Activated CD4-positive, alpha-beta T cell treated with anti-CD3 and anti-CD28 coated beads for 48 hours (primary cell): ENCODE measurements around the gene MYO5C.
"Not testable (repeated sequence)": the region's sequence is repeated elsewhere in the genome, so short reads cannot be mapped to it uniquely, and the experiment has no call there.

Source experiments
- DNase-seq: peaks from one replicate; pipeline ENCODE4 v3.0.0-alpha.2; 2020

The MYO5C gene

DNA sequence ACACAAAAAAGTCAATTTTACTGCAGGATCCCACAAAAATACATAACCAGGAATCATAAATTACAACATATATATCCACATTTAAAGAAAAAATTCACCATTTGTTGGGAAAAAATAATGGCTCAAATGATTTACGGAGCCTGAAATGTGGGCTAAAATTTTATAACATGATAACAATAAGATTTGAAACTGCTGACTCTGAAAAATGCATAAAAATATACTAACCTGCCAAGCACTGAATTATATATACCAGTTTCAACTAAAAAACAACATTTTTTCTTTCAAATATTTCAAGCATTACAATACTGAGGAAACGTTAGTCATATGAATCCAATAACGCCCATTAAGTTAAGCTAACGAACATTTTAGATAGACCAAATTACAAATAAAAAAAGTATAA lies 12.2 kb upstream of the MYO5C start:
- DNase-seq: no peak

GRCh38 chr15:52306270-52306669 lies 10.7 kb upstream of the MYO5C start:
- no peak for DNase-seq

- DNase-seq: no peak
Measured at GRCh38 chr15:52303093-52303772, 7.6 kb upstream of the MYO5C start.

DNA sequence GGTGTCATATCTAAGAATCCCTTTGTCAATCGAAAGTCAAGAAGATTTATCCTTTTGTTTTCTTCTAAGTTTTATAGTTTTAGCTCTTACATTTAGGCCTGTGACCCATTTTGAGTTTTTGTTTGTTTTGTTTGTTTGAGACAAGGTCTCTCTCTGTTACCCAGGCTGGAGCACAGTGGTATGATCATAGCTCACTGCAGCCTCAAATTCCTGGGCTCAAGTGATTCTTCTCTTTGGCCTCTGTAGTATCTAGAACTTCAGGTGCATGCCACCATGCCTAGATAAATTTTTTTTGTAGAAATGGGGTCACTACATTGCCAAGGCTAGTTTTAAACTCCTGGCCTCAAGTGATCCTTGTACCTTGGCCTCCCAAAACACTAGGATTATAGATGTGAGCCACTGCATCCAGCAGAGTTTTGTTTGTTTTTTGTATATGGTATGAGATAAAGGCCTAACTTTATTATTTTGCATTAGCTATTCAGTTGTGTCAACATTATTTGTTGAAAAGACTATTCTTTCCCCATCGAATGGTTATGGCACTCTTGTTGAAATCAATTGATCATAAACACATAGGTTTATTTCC lies 5.8 kb upstream of the MYO5C start:
- DNase-seq: no peak

DNA sequence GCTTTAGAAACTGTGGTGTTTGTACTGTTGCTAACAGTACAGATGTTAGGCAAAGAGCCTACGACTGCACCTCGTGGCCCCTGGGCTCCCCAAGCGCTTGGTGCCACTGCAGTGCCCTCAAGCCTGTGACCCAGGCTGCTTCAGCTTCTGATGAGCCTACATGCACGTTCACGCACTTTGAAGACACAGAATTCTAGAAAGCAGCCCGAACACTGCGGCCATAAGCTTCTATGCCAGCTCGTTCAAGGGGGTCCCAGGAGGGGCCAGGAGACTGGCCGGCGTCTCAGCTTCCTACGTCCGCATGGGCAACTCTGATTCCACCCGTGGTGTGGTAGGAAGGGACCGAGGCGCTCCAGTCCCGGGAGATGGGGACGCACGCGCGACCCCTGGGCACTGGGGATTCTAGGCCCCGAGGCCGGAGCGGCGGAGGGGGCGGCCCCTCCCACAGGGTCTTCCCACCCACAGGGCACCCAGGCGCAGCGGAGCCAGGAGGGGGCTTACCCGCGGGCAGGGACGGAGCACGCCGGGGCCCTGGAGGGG lies 653 bp downstream of the MYO5C start:
- no peak for DNase-seq

DNA sequence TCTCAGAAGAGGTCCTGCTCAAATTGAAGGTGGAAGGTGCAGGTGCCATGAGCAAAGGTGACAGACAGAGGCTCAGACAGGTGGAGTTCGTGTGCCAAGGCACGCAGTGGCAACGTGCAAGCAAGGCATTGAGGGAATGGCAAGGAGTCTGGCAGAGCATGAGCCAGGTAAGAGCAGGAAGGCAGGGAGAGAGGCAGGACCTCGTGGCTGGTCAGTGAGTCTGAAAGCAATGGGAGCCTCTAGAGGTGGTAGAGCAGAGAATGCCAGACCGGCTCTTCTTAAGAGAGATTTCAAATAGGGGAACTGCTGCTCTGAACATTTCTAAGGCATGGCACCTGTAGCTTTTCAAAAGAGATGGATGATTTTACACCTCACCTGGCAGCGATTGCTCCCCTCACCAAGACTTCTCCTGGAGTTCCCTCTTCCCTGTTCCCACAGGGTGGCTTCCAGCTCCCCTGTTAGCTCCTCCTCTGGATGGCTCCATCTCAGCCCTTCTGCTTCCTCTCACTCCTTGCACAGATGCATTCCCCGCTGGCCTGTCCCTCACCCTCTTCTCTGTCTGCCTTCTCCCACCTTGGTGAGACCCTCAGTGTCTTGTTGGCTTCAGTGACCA lies 2.7 kb downstream of the MYO5C start:
- DNase-seq: no peak

GRCh38 chr15:52291204-52291603 lies 4.4 kb downstream of the MYO5C start:
- DNase-seq: no peak

- no peak for DNase-seq
Measured at GRCh38 chr15:52290800-52291199, 4.8 kb downstream of the MYO5C start.

DNA sequence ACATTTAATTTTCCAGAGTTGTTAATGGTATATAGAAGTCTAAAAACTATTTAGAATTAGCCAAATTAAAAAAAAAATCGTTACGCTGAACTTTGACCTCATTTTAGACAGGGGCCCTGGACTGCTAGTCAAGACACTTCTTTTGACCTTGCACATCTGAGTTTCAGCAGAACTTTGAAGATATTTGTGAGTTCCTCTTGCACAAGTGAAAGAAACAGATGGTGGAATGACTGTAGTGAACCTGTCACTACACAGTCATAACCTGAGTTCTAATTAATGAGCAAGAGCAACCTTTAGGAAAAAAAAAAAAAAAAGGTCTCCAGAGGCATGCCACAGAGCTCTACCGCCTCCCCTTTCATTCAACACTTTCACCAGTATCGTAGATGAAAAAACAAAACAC lies 5.3 kb downstream of the MYO5C start:
- DNase-seq: no peak

GRCh38 chr15:52289629-52290081 lies 5.9 kb downstream of the MYO5C start:
- DNase-seq: no peak

GRCh38 chr15:52288986-52289385 lies 6.6 kb downstream of the MYO5C start:
- DNase-seq: no peak

DNA sequence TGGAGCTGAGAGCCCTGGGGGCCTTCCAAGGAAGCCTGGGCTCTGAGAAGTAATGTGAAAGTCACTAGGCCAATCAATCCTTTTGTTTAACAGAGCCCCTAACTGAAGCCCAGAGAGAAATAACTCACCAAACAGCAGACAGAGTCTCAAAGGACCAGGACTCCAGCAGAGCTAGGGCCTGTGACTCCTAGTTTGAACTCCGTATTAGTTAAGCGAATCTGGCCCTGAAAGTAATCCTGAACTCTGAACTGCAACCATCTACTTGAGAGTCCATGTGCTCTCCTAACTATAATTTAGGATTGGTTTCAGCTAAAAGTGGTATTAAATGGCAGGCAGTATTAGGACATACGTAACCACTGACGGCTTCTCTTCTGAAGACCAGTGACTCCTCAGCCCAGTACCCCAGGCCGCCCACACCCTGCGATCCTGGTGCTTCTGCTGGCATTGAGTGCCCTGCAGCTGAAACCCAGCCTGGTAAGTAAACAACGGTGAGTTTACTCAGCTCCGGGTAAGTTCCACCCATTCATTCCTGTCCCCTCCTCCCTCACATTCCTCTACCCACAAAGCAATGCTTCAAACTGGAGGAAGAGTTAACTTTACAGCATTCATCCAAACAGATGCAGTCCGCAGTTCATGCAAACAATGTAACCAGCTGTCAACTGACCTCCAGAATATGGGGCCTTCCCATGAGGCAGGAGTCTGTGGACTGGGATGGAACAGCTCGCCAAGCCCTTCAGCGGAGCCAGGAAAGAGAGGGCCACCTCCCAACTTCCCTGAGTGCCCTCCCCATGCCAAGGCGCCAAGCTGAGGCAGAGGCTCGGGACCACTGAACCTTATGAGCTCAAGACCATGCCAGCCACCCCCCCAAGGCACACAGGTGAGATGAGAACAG lies 7.3 kb downstream of the MYO5C start:
- DNase-seq: no peak

DNA sequence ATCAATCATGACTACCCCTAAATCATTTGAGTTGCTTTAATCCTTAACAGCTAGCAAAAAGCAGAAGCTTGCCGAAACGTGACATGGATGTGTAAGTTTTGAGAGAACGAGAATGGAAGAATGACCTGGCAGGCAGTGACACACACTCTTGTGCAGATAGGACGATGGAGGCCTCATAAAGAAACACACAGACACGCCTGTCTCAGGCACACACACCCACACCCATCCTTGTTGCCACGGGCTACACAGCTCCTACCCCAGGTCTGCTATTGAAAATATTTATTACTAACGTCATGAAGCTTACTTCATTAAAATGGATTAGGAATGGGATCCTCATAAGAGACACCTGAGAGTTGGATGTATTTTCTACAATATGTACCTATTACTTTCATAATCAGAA lies 8.5 kb downstream of the MYO5C start:
- no peak for DNase-seq

- DNase-seq: not testable (repeated sequence)
Measured at GRCh38 chr15:52285941-52286340, 9.7 kb downstream of the MYO5C start.

DNA sequence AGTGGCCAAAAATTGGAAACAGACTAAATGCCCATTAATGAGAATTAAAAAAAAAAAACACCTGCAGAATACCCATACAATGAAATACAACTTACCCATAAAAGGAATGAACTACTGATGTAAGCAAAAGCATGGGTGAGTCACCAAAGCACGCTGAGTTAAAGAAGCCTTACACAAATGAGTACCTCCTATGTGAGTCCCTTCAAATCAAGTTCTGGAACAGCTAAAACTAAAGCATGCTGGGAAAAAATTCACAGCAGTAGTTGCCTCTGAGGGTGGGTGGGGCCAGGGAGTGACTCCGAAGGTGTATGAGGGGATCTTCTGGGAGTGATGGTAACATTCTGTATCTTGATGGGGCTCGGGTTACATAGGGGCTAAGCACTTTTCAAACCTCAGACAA lies 11.4 kb downstream of the MYO5C start:
- DNase-seq: no peak

GRCh38 chr15:52283281-52283680 lies 12.3 kb downstream of the MYO5C start:
- no peak for DNase-seq

- DNase-seq: no peak
Measured at GRCh38 chr15:52282418-52282817, 13.2 kb downstream of the MYO5C start.

DNA sequence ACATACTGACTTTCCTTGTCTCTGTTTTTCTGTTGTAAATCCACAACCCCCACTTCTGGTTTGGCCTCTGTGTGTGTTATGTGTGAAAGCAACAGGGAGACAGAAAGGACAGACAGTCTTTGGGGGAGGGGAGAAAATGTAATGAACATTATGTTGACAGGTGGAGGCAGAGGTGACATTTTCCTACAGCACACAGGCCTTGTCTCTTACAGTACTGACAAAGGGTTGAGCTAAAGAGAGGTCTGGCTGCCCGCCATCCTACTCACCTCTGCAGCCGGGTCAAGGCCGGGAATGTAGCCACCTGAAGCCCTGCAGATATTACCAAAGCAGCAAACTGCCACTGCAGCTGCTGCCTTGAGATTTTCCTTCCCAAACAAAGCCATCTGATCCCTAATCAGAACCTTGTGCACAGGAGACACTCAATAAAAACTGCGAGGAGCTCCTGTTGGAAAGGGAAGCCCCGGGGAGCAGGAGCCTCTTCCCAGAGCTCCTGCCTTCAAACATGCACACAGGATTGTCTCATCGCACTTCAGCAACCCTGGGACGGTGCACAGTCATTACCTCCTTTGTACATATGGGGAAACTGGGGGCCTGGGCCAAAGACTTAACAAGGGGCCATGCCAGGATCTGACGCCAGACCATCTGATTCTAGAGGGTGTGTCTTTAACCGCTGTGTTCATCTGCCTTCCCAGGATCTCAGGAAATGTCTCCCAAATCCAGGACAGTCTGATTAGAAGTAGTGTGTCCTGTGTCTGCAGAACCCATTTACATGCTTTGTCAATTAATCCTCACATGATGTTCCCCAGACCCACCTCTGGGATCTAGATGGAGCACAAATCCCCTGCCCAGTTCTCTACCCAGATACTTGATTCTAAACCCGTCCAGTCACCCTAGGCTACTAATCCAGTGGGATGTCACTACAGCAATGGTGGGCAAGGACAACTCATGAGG lies 14.2 kb downstream of the MYO5C start:
- DNase-seq: no peak

GRCh38 chr15:52280326-52281084 lies 15.1 kb downstream of the MYO5C start:
- no peak for DNase-seq

GRCh38 chr15:52278636-52279367 lies 16.8 kb downstream of the MYO5C start:
- no peak for DNase-seq
